H1 (cell line): ENCODE data around the gene EPB42. TPM values are rescaled to one million over a fixed set of nuclear protein-coding genes. Genes with fewer than 3 reads are reported as not detected.

Experiments
- BCL11A ChIP-seq, 2 experiments: IDR thresholded peaks; one replicate each; pipeline ENCODE4 v1.6.1; 2011; ENCODE audit warnings: low read depth in 2 of 2, low read length in 2 of 2, mild to moderate bottlenecking in 2 of 2
- CHD7 ChIP-seq: fragments of 300-600 bp; sonication (generic); IDR thresholded peaks from 2 replicates; pipeline ENCODE4 v1.7.1; 2012; ENCODE audit warnings: low read length, moderate library complexity, mild to moderate bottlenecking, inconsistent platforms; ENCODE audit not compliant: insufficient replicate concordance
- GTF2F1 ChIP-seq: IDR thresholded peaks from 2 replicates; pipeline ENCODE4 v1.6.1; 2012; ENCODE audit warnings: low read depth, low read length, improper control_type of control experiment, borderline replicate concordance
- MAFK ChIP-seq: IDR thresholded peaks from 2 replicates; pipeline ENCODE4 v1.6.1; 2012; ENCODE audit warnings: low read depth, mild to moderate bottlenecking, improper control_type of control experiment, low read length
- MAX ChIP-seq: IDR thresholded peaks from 2 replicates; pipeline ENCODE4 v1.6.1; 2012; ENCODE audit warnings: inconsistent platforms
- POU5F1 ChIP-seq: IDR thresholded peaks from 2 replicates; pipeline ENCODE4 v1.6.1; 2011; ENCODE audit warnings: low read depth, mild to moderate bottlenecking, low read length, moderate library complexity
- TAF1 ChIP-seq: IDR thresholded peaks from 2 replicates; pipeline ENCODE4 v1.6.1; 2011; ENCODE audit warnings: mild to moderate bottlenecking, low read depth, low read length
- ZNF274 ChIP-seq: IDR thresholded peaks from 2 replicates; pipeline ENCODE4 v1.7.0; 2012; ENCODE audit warnings: low read length, borderline replicate concordance; ENCODE audit errors: extremely low read depth
- polyA plus RNA-seq, 7 experiments: library from polyadenylated mRNA; depleted of rRNA in 3 of 7; stranded (reverse) in 5 of 7; unstranded in 2 of 7; fragments of >200 nt in 5 of 7; fragments of 200-250 nt in 2 of 7; gene quantifications; 1 replicate in 5 of 7; 2 replicates in 1 of 7; 4 replicates in 1 of 7; pipeline versions ENCODE4 v1.2.1 to v1.2.3, GENCODE V29; 2011 to 2013; ENCODE audit warnings: missing spikeins in 2 of 7, mixed read lengths in 2 of 7
- total RNA-seq: library from RNA; stranded (reverse); fragmentation: NEBNext Ultra II Directional; extraction: Animal tissue kit (Norgen Biotek cat#: 25700); gene quantifications from 2 replicates; pipeline ENCODE4 v1.2.1, GENCODE V29; 2021

Gene EPB42
- total and polyA plus RNA-seq, 2 of the 8 experiments (the other 6 are each of a cell fraction or from before 2014, with no cell fraction given), result not detected

GRCh38 chr15:43251185-43251870, 30.5 kb upstream of the EPB42 start (continued):
- TF ChIP-seq CHD7 (no peak), GTF2F1 (no peak), BCL11A (IDR thresholded peaks at IDR 0.05; ENCODE audit: low read depth in 2 of 2, low read length in 2 of 2) (no peak), POU5F1 (no peak), MAFK (no peak), TAF1 (no peak), MAX (no peak), ZNF274 (no peak)
